ENCODE results near the gene TCF4. TPM values are rescaled to one million over a fixed set of nuclear protein-coding genes. Genes with fewer than 3 reads are reported as not detected.

TCF4 gene
- total and polyA plus RNA-seq, 10 donors = 14.6 to 200 (median 153) TPM

GRCh38 chr18:55433140-55433539 lies 154.9 kb downstream of the TCF4 start:
- intact Hi-C loops (cut with DNase I; ENCODE audit: low total_unique reads) = loop anchor here (5.0 kb wide), 1 partner anchor 34 kb away; no protein-coding TSS in a partner anchor
- Histone ChIP-seq H3K9me3 (no peaks in the 10 kb centered on the region), H3K4me1 (peaks cover 0 to 11% (median 2%) of the 10 kb centered on the region in 6 donors), H3K27me3 (replicated peaks in 1 of 7) (no peaks in the 10 kb centered on the region), H3K36me3 (no peaks in the 10 kb centered on the region), H3K4me3 (no peak overlapping the region), H3K27ac (no peak overlapping the region)
- TF ChIP-seq POLR2A (IDR thresholded peaks at IDR 0.05) (no peak), POLR2AphosphoS5 (IDR thresholded peaks at IDR 0.05) (no peak), CTCF (IDR thresholded peaks at IDR 0.05 in 8 of 11, conservative IDR thresholded peaks at IDR 0.05 in 3 of 11) (no peak)
- 89 to 98% (median 91%) methylated on average over 2 of the region's 2 CpGs for WGBS, 5 donors
- no peak for DNase-seq

GRCh38 chr18:55432307-55433040 lies 155.5 kb downstream of the TCF4 start:
- peaks cover 0 to 11% (median 2%) of the 10 kb centered on the region in 6 donors for H3K4me1 ChIP-seq
- H3K27me3 ChIP-seq (replicated peaks in 1 of 7) = no peaks in the 10 kb centered on the region
- H3K9me3 ChIP-seq = no peaks in the 10 kb centered on the region
- TF ChIP-seq POLR2A (IDR thresholded peaks at IDR 0.05) = no peak
- no peak for TF ChIP-seq POLR2AphosphoS5 (IDR thresholded peaks at IDR 0.05)
- TF ChIP-seq CTCF (IDR thresholded peaks at IDR 0.05 in 8 of 11, conservative IDR thresholded peaks at IDR 0.05 in 3 of 11) = no peak
- intact Hi-C loops (cut with DNase I; ENCODE audit: low total_unique reads) = loop anchor here (5.0 kb wide), 1 partner anchor 35 kb away; no protein-coding TSS in a partner anchor
- WGBS, 5 donors = 88 to 93% (median 89%) methylated on average over 3 of the region's 3 CpGs
- H3K4me3 ChIP-seq = no peak overlapping the region
- DNase-seq = no peak
- H3K27ac ChIP-seq = no peak overlapping the region
- no peaks in the 10 kb centered on the region for H3K36me3 ChIP-seq

GRCh38 chr18:55430026-55430425 lies 158.0 kb downstream of the TCF4 start:
- 48 to 71% (median 59%) methylated on average over 2 of the region's 2 CpGs for WGBS, 5 donors
- Histone ChIP-seq H3K27me3 (replicated peaks in 1 of 7) (no peaks in the 10 kb centered on the region), H3K4me3 (no peak overlapping the region), H3K36me3 (no peaks in the 10 kb centered on the region), H3K27ac (no peak overlapping the region), H3K4me1 (peaks cover 0 to 11% (median 2%) of the 10 kb centered on the region in 6 donors), H3K9me3 (no peaks in the 10 kb centered on the region)
- no peak for TF ChIP-seq CTCF (IDR thresholded peaks at IDR 0.05 in 8 of 11, conservative IDR thresholded peaks at IDR 0.05 in 3 of 11)
- TF ChIP-seq POLR2AphosphoS5 (IDR thresholded peaks at IDR 0.05) = no peak
- no peak for TF ChIP-seq POLR2A (IDR thresholded peaks at IDR 0.05)
- DNase-seq = no peak
- intact Hi-C loops (cut with DNase I; ENCODE audit: low total_unique reads) = loop anchor here (5.0 kb wide), 1 partner anchor 37 kb away; no protein-coding TSS in a partner anchor

- WGBS, 5 donors = 68 to 86% (median 80%) methylated on average over 1 of the region's 1 CpG
- Histone ChIP-seq H3K27me3 (replicated peaks in 1 of 7) (no peaks in the 10 kb centered on the region), H3K4me1 (peaks cover 0 to 11% (median 2%) of the 10 kb centered on the region in 6 donors), H3K4me3 (no peak overlapping the region), H3K36me3 (no peaks in the 10 kb centered on the region), H3K27ac (no peak overlapping the region), H3K9me3 (no peaks in the 10 kb centered on the region)
- DNase-seq = no peak
- no peak for TF ChIP-seq POLR2A (IDR thresholded peaks at IDR 0.05)
- no peak for TF ChIP-seq POLR2AphosphoS5 (IDR thresholded peaks at IDR 0.05)
- intact Hi-C loops (cut with DNase I; ENCODE audit: low total_unique reads) = no loop called here
Measured at GRCh38 chr18:55427951-55428350, 160.0 kb downstream of the TCF4 start.

All from spleen (tissue), 11 donors.